ENCODE results near the gene PMS1.
"Not testable (repeated sequence)": the region's sequence is repeated elsewhere in the genome, so short reads cannot be mapped to it uniquely, and the experiment has no call there.

The PMS1 gene

GRCh38 chr2:189783927-189784867 is at the start of gene PMS1, which contains the start of gene ORMDL1:
PMS1 (plus strand) TSS chr2:189784450; CDS start chr2:189791810, 7,360 bp downstream.
ORMDL1 (minus strand) TSS chr2:189784339; CDS start chr2:189782595, 1,744 bp downstream.
- peak; percentile 85 to 91 (median 88) for DNase-seq

DNA sequence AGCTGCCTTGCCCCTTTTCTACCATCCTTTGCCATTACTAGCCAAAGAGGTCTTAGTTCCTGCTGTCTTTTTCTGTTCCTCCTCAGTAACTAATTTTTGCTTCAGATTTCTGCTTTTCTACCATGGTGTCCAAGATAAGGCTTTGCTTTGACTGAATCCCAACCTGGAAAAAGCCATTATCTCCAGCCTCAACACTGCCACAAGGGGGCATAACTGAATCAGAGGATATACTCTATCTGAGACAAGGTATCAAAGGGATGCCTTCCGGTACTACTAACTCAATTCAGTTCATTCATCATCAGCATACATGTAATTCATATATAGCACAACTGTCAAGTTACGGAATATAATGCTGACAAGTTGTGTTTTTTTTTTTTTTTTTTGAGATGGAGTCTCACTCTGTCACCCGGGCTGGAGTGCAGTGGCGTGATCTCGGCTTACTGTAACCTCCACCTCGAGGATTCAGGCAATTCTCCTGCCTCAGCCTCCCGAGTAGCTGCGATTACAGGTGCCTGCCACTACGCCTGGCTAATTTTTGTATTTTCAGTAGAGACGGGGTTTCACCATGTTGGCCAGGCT is 33.1 kb upstream of the PMS1 start:
- DNase-seq = peak in 2 of 4 experiments; percentile 1 to 4

GRCh38 chr2:189756311-189756952 is 27.8 kb upstream of the PMS1 start:
- DNase-seq = no peak

GRCh38 chr2:189760154-189760553 is 24.1 kb upstream of the PMS1 start:
- DNase-seq = not testable (repeated sequence)

- DNase-seq = no peak
Observed at GRCh38 chr2:189762229-189762550, 22.1 kb upstream of the PMS1 start.

DNA sequence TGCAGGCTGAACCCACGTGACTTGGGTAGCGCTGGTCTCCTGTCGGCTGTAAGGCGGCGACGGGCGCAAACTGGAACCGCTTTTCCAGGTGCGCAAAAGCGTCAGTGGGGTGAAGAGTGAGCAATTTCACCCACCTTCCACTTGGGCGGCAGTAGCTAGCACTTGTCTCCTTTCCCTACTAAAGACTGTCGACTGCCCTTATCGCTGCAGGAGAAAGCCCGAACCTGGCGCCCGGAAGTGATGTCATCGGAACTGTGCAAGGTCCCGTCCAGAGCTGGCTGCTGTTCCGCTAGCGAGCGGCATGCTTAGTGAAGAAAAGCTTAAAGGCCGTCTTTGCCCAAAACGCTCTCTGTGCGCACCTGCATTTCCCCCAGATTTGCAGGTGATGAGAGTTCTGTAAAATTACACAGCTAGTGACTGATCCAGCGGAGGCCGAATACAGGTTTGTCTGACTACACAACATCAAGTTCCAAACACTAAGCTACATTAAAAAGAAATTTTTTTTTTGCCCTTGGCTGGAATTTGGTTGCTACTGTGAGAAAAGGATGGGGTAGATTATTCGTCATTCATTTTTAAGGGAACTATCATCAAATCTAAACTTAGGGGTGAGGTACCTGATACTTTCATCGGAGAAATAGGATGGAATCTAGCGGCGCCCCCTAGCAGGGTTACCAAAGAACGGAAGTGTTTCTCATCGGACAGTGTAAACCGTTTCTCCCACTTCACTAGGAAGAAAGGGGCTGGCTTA is 21.5 kb upstream of the PMS1 start, which contains the start of gene OSGEPL1:
Gene OSGEPL1, minus strand, starts transcription at position 242 of the 748 bp plus-strand sequence. CDS start 1,152 bp downstream, outside the sequence.
- peak; percentile 80 to 86 (median 84) for DNase-seq

GRCh38 chr2:189763908-189764661 is 20.2 kb upstream of the PMS1 start:
- DNase-seq = no peak

DNA sequence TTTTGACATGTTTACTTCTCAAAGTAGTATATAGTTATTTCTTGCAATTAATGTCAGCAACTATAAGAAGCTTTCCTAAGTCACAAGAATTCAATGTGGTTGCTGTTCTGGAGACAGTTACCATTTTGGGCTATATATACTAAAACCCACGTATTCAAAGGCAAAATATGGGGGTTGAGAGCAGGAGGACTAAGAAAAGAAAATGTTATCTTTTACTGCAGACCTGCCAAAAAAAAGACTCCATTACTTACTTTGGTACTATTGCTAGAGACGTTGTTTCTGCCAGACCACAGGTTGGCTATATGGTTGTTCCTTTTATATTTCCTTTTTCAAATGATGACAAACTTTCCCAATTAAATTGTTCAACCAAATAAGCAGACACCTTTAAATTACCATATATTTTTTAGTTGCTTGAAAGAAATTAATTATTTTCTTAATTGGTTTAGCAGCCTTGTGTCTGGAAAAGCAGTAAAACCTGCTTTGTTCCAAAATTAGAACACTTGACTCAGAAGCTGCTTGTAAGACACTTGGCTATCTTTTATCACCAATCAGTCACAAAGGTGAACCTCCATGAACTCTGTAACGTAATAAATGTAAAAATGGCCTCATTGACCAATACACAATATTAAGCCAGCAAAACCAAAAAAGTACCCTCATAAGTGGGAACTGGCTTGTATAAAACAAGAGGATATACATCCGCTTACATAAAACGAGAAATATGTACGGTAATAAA is 13.5 kb upstream of the PMS1 start:
- DNase-seq = no peak

- no peak for DNase-seq
Observed at GRCh38 chr2:189772212-189772611, 12.0 kb upstream of the PMS1 start.

GRCh38 chr2:189782221-189782671 is 2.0 kb upstream of the PMS1 start:
- DNase-seq = no peak

- DNase-seq = no peak
Observed at GRCh38 chr2:189783451-189783926, 761 bp upstream of the PMS1 start.

DNA sequence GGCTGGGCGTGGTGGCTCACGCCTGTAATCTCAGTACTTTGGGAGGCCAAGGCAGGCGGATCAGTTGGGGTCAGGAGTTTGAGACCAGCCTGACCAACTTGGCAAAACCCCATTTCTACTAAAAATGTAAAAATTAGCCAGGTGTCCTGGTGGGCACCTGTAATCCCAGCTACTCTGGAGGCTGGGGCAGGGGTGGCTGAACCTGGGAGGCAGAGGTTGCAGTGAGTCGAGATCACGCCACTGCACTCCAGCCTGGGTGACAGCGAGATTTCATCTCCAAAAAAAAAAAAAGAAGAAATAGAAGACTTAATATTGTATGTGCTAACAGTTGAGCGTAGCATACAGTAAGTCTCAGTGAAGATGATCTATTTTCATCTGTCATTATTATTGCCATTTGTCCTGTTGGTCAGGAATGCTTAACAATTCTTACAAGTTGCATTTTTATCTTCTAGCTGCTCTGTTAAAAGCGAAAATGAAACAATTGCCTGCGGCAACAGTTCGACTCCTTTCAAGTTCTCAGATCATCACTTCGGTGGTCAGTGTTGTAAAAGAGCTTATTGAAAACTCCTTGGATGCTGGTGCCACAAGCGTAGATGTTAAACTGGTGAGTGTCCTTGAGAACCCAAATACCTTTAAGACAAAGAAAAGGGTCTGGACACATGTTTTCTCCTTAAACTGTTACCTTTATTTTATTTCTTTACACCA is 7.2 kb downstream of the PMS1 start:
- DNase-seq = no peak

GRCh38 chr2:189794310-189794709 is 10.1 kb downstream of the PMS1 start:
- no peak for DNase-seq

GRCh38 chr2:189797902-189798301 is 13.7 kb downstream of the PMS1 start:
- no peak for DNase-seq

- no peak for DNase-seq
Observed at GRCh38 chr2:189798312-189799029, 14.2 kb downstream of the PMS1 start.

DNA sequence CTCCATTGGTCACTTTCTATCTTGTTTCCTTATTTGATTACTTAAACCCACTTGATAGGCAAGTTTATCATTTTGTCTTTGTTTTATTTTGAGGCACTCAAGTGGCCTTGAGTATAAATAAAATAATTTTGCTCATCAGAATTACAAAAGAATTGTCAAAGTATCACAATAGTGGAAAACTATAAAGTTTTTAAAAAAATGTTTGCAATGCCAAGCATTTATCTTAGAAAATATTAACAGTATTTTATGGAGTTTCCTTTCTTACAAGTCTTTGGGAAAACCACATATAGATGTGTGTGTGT is 14.7 kb downstream of the PMS1 start:
- no peak for DNase-seq

DNA sequence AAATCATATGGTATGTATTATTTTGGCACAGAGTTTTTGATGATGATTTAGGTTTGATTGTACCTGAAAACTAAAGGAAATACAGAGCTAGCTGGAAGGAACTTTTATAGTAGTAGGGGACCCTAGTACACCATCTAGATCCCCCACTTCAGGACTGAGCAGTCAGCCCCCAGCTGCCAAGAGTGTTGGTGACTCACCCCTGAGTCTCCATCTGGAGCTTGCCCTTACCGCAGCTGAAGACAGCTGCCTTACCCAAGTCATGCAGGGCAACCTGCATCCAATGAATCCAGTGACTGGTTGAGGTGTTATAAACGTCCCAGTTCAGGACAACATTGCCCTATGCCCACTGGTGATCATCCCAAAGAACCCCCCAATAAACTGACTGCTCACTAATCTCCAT is 15.3 kb downstream of the PMS1 start:
- DNase-seq = peak in 3 of 4 experiments; percentile 11 to 21 (median 13)

- DNase-seq = no peak
Observed at GRCh38 chr2:189802396-189802912, 18.2 kb downstream of the PMS1 start.

DNA sequence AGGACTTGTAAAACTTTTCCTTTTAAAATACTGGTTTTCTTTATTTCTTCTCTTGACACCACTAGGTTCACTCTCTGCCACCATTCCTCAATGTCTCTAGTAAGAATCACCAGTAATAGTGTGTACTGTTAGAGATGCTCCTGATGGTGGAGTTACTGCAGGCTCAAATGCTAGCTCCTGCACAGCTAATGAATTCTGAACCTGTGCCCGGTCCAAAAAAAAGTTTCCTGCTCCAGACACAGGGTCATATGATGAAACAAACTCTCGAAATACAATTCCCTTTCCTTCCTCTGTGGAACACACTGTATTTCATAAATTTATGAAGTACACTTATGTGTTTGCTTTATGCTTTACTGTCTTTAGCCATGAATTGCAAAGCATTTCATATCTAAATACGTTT is 19.2 kb downstream of the PMS1 start:
- DNase-seq = no peak

Measured in activated CD4-positive, CD25-positive, alpha-beta regulatory T cell (primary cell).